ENCODE data around the gene HMCES.

DNA sequence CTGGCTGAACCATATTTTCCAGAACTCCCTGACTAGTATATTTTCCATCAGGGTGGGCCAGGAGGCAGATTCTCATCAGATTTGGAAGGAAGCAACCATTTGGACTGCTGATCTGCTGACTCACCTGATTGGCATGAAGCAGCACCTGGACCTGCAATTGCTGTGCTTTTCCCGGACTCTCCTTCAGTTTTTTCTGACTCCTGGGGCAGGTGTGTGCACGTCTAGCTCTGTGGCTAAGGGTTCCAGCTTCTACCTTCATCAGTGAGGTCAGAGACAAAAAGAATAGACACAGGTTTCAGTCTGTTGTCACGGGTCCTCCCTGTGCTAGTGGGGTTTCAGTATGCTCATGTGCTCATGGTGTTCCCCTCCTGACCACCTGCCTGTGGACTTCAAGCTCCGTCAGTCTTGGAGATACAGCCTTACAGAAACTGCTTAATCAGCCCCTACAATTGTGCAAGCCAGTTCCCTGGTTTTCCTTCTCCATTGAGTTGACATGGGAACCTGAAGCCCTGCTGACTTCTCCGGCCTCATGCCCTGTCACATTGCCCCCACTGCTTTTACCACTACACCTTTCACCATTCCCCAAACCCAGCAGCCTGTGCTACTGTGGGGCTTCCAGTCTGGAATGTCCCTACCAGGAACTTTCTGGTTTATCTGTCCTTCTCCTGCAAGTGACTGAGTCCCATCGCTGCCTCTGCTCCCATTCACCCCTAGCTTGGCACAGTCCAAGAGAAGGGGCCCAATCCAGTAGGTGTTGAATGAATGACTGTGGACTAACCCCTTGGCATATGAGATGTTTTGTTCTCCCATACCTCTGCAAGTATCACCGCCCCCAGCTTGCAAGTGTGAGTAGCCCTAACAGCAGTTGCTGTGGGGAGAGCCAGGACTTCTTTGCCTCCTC lies 31.7 kb downstream of the HMCES start:
- TF ChIP-seq, protein P1, sequence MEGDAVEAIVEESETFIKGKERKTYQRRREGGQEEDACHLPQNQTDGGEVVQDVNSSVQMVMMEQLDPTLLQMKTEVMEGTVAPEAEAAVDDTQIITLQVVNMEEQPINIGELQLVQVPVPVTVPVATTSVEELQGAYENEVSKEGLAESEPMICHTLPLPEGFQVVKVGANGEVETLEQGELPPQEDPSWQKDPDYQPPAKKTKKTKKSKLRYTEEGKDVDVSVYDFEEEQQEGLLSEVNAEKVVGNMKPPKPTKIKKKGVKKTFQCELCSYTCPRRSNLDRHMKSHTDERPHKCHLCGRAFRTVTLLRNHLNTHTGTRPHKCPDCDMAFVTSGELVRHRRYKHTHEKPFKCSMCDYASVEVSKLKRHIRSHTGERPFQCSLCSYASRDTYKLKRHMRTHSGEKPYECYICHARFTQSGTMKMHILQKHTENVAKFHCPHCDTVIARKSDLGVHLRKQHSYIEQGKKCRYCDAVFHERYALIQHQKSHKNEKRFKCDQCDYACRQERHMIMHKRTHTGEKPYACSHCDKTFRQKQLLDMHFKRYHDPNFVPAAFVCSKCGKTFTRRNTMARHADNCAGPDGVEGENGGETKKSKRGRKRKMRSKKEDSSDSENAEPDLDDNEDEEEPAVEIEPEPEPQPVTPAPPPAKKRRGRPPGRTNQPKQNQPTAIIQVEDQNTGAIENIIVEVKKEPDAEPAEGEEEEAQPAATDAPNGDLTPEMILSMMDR (IDR thresholded peaks at IDR 0.05): no peak
- no peak for TF ChIP-seq POLR2A (IDR thresholded peaks at IDR 0.05)
